WTC11 (cell line): ENCODE data around the gene GFY. TPM values are rescaled to one million over a fixed set of nuclear protein-coding genes. Genes with fewer than 3 reads are reported as not detected.

Experiments
- ATAC-seq: fragments of 200-7000 bp; cut with Tn5 transposase; 2 replicates; pipeline ENCODE4 v1.10.0; 2021; ENCODE audit warnings: mild to moderate bottlenecking, moderate library complexity
- CTCF ChIA-PET: fragments of 300-600 bp; sonication (Branson Sonifier 250); formaldehyde crosslinking; loops from one replicate; lab custom pipeline; 2021; ENCODE audit warnings: antibody characterized with exemption; lab: Charles Lee
- POLR2A ChIA-PET: fragments of 350-600 bp; sonication (Branson Sonifier 250); formaldehyde crosslinking; loops from one replicate; lab custom pipeline; 2021; ENCODE audit warnings: antibody characterized with exemption; lab: Charles Lee
- DNase-seq: peaks from one replicate; pipeline ENCODE4 v3.0.0; 2021; ENCODE audit warnings: low spot score
- H3K27ac Mint-ChIP-seq: 2 replicates; pipeline ENCODE4 v1.8.0; 2021; ENCODE audit warnings: mixed read lengths
- H3K27me3 Mint-ChIP-seq: 2 replicates; pipeline ENCODE4 v1.8.0; 2021; ENCODE audit warnings: low read depth, mild to moderate bottlenecking, moderate library complexity, mixed read lengths
- H3K36me3 Mint-ChIP-seq: 2 replicates; pipeline ENCODE4 v1.8.0; 2021; ENCODE audit warnings: mixed read lengths
- H3K4me1 Mint-ChIP-seq: 2 replicates; pipeline ENCODE4 v1.8.0; 2022; ENCODE audit warnings: mixed read lengths
- H3K4me3 Mint-ChIP-seq: 2 replicates; pipeline ENCODE4 v1.8.0; 2021; ENCODE audit warnings: mild to moderate bottlenecking, moderate library complexity, mixed read lengths
- H3K9me3 Mint-ChIP-seq: 2 replicates; pipeline ENCODE4 v1.8.0; 2021; ENCODE audit warnings: mixed read lengths
- AR ChIP-seq: fragments of 250-450 bp; sonication (Bioruptor Pico); IDR thresholded peaks from 2 replicates; pipeline ENCODE4 v1.9.0; 2021; ENCODE audit warnings: mild to moderate bottlenecking
- CTCF ChIP-seq: fragments of 200-600 bp; IDR thresholded peaks from 2 replicates; pipeline ENCODE4 v1.8.0; 2022; ENCODE audit warnings: antibody characterized with exemption
- HMGXB4 ChIP-seq: sonication (generic); formaldehyde crosslinking; IDR thresholded peaks from 2 replicates; pipeline ENCODE4 v1.8.1; 2023; ENCODE audit warnings: mild to moderate bottlenecking, moderate library complexity, missing genetic modification reagents
- MLX ChIP-seq: sonication (generic); formaldehyde crosslinking; IDR thresholded peaks from 2 replicates; pipeline ENCODE4 v1.8.1; 2023; ENCODE audit warnings: mild to moderate bottlenecking, missing genetic modification reagents, moderate library complexity
- MXD4 ChIP-seq: fragments of 250-450 bp; sonication (Bioruptor Pico); IDR thresholded peaks from 2 replicates; pipeline ENCODE4 v1.8.0; 2021; ENCODE audit warnings: mild to moderate bottlenecking, moderate library complexity, borderline replicate concordance
- PREB ChIP-seq: sonication (generic); formaldehyde crosslinking; IDR thresholded peaks from 2 replicates; pipeline ENCODE4 v1.8.1; 2022; ENCODE audit warnings: mild to moderate bottlenecking, missing genetic modification reagents, moderate library complexity, borderline replicate concordance
- SP1 ChIP-seq: sonication (generic); formaldehyde crosslinking; conservative IDR thresholded peaks from 2 replicates; pipeline ENCODE4 v1.8.1; 2022; ENCODE audit warnings: missing genetic modification reagents
- USF1 ChIP-seq: sonication (generic); formaldehyde crosslinking; IDR thresholded peaks from 2 replicates; pipeline ENCODE4 v1.8.0; 2022; ENCODE audit warnings: mild to moderate bottlenecking, missing genetic modification reagents
- ZNF425 ChIP-seq: fragments of 250-450 bp; sonication (Bioruptor Pico); conservative IDR thresholded peaks from 2 replicates; pipeline ENCODE4 v1.9.0; 2021; ENCODE audit warnings: mild to moderate bottlenecking
- ZNF512 ChIP-seq: sonication (generic); formaldehyde crosslinking; IDR thresholded peaks from 2 replicates; pipeline ENCODE4 v1.8.1; 2022; ENCODE audit warnings: missing genetic modification reagents, borderline replicate concordance
- total RNA-seq: library from RNA; stranded (reverse); gene quantifications from 3 replicates; pipeline ENCODE4 v1.2.3, GENCODE V29; 2021

GFY gene
- total RNA-seq, 1 experiment from 2014 or later = 0.87 TPM

GRCh38 chr19:49422407-49423070, 2.6 kb upstream of the GFY start (continued):
- TF ChIP-seq PREB (CRISPR knock-in tag) (no peak), AR (CRISPR knock-in tag) (no peak), MLX (no peak), HMGXB4 (CRISPR knock-in tag) (peak; percentile 59; the same call in 1 of the 2 replicates), CTCF (peak; percentile 65; the same call in 1 of the 2 replicates), ZNF425 (no peak), MXD4 (CRISPR knock-in tag) (no peak)

GRCh38 chr19:49423071-49423984, 1.9 kb upstream of the GFY start, which contains the start of gene PTH2:
PTH2 (minus strand) TSS chr19:49423441; CDS start chr19:49423339, 102 bp downstream.
- DNase-seq = no peak
- no peaks in the 10 kb centered on the region for H3K36me3 Mint-ChIP-seq
- H3K4me1 Mint-ChIP-seq = peaks cover 77% of the 10 kb centered on the region
- peaks cover 95% of the 10 kb centered on the region for H3K27me3 Mint-ChIP-seq
- CTCF ChIA-PET = interaction anchor here (0.6 to 8.4 kb wide), 5 partner anchors 19 to 1055 kb away, joined by 3 to 120 read pairs (median 4); partner anchors contain the start of gene KASH5
- peak within 1 kb of the TSS; percentile 80 for H3K4me3 Mint-ChIP-seq
- no peaks in the 10 kb centered on the region for H3K9me3 Mint-ChIP-seq
- no peak for TF ChIP-seq USF1 (CRISPR knock-in tag)
- 0 out of 2 replicates have a peak, but pooled peaks have one; percentile 18 for TF ChIP-seq ZNF512 (CRISPR knock-in tag)
- TF ChIP-seq SP1 (CRISPR knock-in tag) = no peak
- POLR2A ChIA-PET = interaction anchor here (1.4 kb wide), 1 partner anchor 19 kb away, joined by 3 read pairs; no protein-coding TSS in a partner anchor
- no peak within 1 kb of the TSS for H3K27ac Mint-ChIP-seq
- no peak for ATAC-seq
